H1 (cell line): ENCODE measurements around the gene GRM8.

Experiments used
- CREB1 ChIP-seq: IDR thresholded peaks from 2 replicates; pipeline ENCODE4 v1.6.1; 2012; ENCODE audit warnings: inconsistent platforms
- CTCF ChIP-seq, 3 experiments: IDR thresholded peaks; 1 replicate in 2 of 3; 2 replicates in 1 of 3; pipeline versions ENCODE4 v1.5.1 to v1.6.1; 2011; ENCODE audit warnings: low read length in 3 of 3, mild to moderate bottlenecking in 3 of 3, inconsistent platforms in 2 of 3, low read depth in 1 of 3, moderate library complexity in 1 of 3; ENCODE audit not compliant: insufficient read depth in 1 of 3; ENCODE audit errors: control extremely low read depth in 1 of 3
- EZH2 ChIP-seq: fragments of 200-600 bp; sonication (generic); IDR thresholded peaks from 2 replicates; pipeline ENCODE4 v1.7.1; 2012; ENCODE audit warnings: low read depth, mild to moderate bottlenecking, moderate library complexity, low read length, inconsistent platforms; ENCODE audit not compliant: severe bottlenecking
- FOSL1 ChIP-seq: IDR thresholded peaks from 2 replicates; pipeline ENCODE4 v1.6.1; 2011; ENCODE audit warnings: mild to moderate bottlenecking, low read depth, low read length, moderate library complexity; ENCODE audit not compliant: insufficient read depth
- JUND ChIP-seq: IDR thresholded peaks from 2 replicates; pipeline ENCODE4 v1.6.1; 2011; ENCODE audit warnings: mild to moderate bottlenecking, improper control_type of control experiment, low read length
- KDM1A ChIP-seq: fragments of 200-600, 300-600 bp; sonication (generic); IDR thresholded peaks from 2 replicates; pipeline ENCODE4 v1.7.1; 2016; ENCODE audit warnings: mild to moderate bottlenecking, low read length, borderline replicate concordance
- MAX ChIP-seq: IDR thresholded peaks from 2 replicates; pipeline ENCODE4 v1.6.1; 2012; ENCODE audit warnings: inconsistent platforms
- NANOG ChIP-seq: IDR thresholded peaks from 2 replicates; pipeline ENCODE4 v1.6.1; 2011; ENCODE audit warnings: low read length, low read depth, mild to moderate bottlenecking, inconsistent platforms; ENCODE audit not compliant: insufficient read depth, poor library complexity, severe bottlenecking
- POLR2A ChIP-seq, 2 experiments: IDR thresholded peaks; 1 replicate in 1 of 2; 2 replicates in 1 of 2; pipeline ENCODE4 v1.6.1; 2011; ENCODE audit warnings: low read depth in 2 of 2, low read length in 2 of 2, mild to moderate bottlenecking in 2 of 2; ENCODE audit errors: control extremely low read depth in 1 of 2
- POLR2AphosphoS5 ChIP-seq: IDR thresholded peaks from 2 replicates; pipeline ENCODE4 v1.6.1; 2011; ENCODE audit warnings: low read depth, low read length
- SIN3A ChIP-seq, 2 experiments: IDR thresholded peaks in 1 of 2; conservative IDR thresholded peaks in 1 of 2; 2 replicates each; pipeline ENCODE4 v1.6.1; 2011 to 2012; ENCODE audit warnings: low read length in 2 of 2, improper control_type of control experiment in 1 of 2, low read depth in 1 of 2, mild to moderate bottlenecking in 1 of 2
- USF2 ChIP-seq: IDR thresholded peaks from 2 replicates; pipeline ENCODE4 v1.6.1; 2011; ENCODE audit warnings: low read length, improper control_type of control experiment

GRCh38 chr7:126447984-126448383, 804.8 kb downstream of the GRM8 start:
- no peak for TF ChIP-seq KDM1A
- no peak for TF ChIP-seq CTCF (IDR thresholded peaks at IDR 0.05; ENCODE audit: control extremely low read depth in 1 of 3, insufficient read depth in 1 of 3, low read depth in 1 of 3, low read length in 3 of 3)
- TF ChIP-seq EZH2: no peak
- no peak for TF ChIP-seq MAX
- no peak for TF ChIP-seq NANOG
- no peak for TF ChIP-seq POLR2A (IDR thresholded peaks at IDR 0.05; ENCODE audit: control extremely low read depth in 1 of 2, low read depth in 2 of 2, low read length in 2 of 2)
- TF ChIP-seq POLR2AphosphoS5: no peak
- no peak for TF ChIP-seq SIN3A (conservative IDR thresholded peaks at IDR 0.05 in 1 of 2, IDR thresholded peaks at IDR 0.05 in 1 of 2; ENCODE audit: low read depth in 1 of 2, low read length in 2 of 2)
- TF ChIP-seq CREB1: no peak
- no peak for TF ChIP-seq FOSL1
- TF ChIP-seq JUND: no peak
- no peak for TF ChIP-seq USF2
